H9 (cell line): ENCODE measurements around the gene FAT1. TPM values are rescaled to one million over a fixed set of nuclear protein-coding genes. Genes with fewer than 3 reads are reported as not detected.

Experiments
- DNase-seq: peaks from one replicate; pipeline ENCODE4 v3.0.0-alpha.2; 2017
- H2AFZ ChIP-seq: one replicate; pipeline ENCODE4 v1.6.1; 2013; ENCODE audit warnings: mild to moderate bottlenecking, low read length, control low read depth, moderate library complexity
- H2AK5ac ChIP-seq: 2 replicates; pipeline ENCODE4 v1.6.1; 2013; ENCODE audit warnings: low read length, control low read depth, mixed read lengths; ENCODE audit not compliant: insufficient read length
- H2BK120ac ChIP-seq: one replicate; pipeline ENCODE4 v1.6.1; 2013; ENCODE audit warnings: low read depth, mild to moderate bottlenecking, low read length, control low read depth, inconsistent platforms; ENCODE audit not compliant: poor library complexity, severe bottlenecking
- H2BK12ac ChIP-seq: 2 replicates; pipeline ENCODE4 v1.6.1; 2013; ENCODE audit warnings: low read length, control low read depth, mixed read lengths, low read depth; ENCODE audit not compliant: insufficient read length
- H2BK15ac ChIP-seq: 2 replicates; pipeline ENCODE4 v1.6.1; 2013; ENCODE audit warnings: low read depth, low read length, control low read depth
- H2BK20ac ChIP-seq: one replicate; pipeline ENCODE4 v1.6.1; 2013; ENCODE audit warnings: low read depth, mild to moderate bottlenecking, low read length, control low read depth, inconsistent platforms; ENCODE audit not compliant: poor library complexity, severe bottlenecking
- H2BK5ac ChIP-seq: 2 replicates; pipeline ENCODE4 v1.6.1; 2013; ENCODE audit warnings: low read length, control low read depth, mixed read lengths; ENCODE audit not compliant: insufficient read length
- H3K14ac ChIP-seq: 2 replicates; pipeline ENCODE4 v1.6.1; 2013; ENCODE audit warnings: low read length, control low read depth; ENCODE audit not compliant: insufficient read depth
- H3K18ac ChIP-seq: 2 replicates; pipeline ENCODE4 v1.6.1; 2013; ENCODE audit warnings: low read depth, mild to moderate bottlenecking, mixed read lengths, low read length, control low read depth; ENCODE audit not compliant: insufficient read length
- H3K23ac ChIP-seq: 2 replicates; pipeline ENCODE4 v1.6.1; 2013; ENCODE audit warnings: low read length, control low read depth, mixed read lengths, low read depth; ENCODE audit not compliant: insufficient read length
- H3K23me2 ChIP-seq: 2 replicates; pipeline ENCODE4 v1.6.1; 2013; ENCODE audit warnings: low read depth, mild to moderate bottlenecking, mixed read lengths, low read length, control low read depth; ENCODE audit not compliant: insufficient read length, poor library complexity, severe bottlenecking
- H3K27ac ChIP-seq: 2 replicates; pipeline ENCODE4 v1.5.1; 2013; ENCODE audit warnings: low read length, control low read depth, mixed read lengths, low read depth; ENCODE audit not compliant: insufficient read length
- H3K27me3 ChIP-seq: 2 replicates; pipeline ENCODE4 v1.6.1; 2013; ENCODE audit warnings: low read length, control low read depth, inconsistent platforms; ENCODE audit not compliant: insufficient read depth
- H3K4ac ChIP-seq: 2 replicates; pipeline ENCODE4 v1.6.1; 2013; ENCODE audit warnings: low read depth, mild to moderate bottlenecking, control low read depth, inconsistent platforms, low read length, moderate library complexity
- H3K4me1 ChIP-seq: 2 replicates; pipeline ENCODE4 v1.6.1; 2013; ENCODE audit warnings: low read length, control low read depth, inconsistent platforms; ENCODE audit not compliant: insufficient read depth
- H3K4me2 ChIP-seq: 2 replicates; pipeline ENCODE4 v1.6.1; 2013; ENCODE audit warnings: low read length, control low read depth, mixed read lengths; ENCODE audit not compliant: insufficient read length, insufficient read depth
- H3K56ac ChIP-seq: 2 replicates; pipeline ENCODE4 v1.6.1; 2013; ENCODE audit warnings: low read depth, mild to moderate bottlenecking, mixed read lengths, low read length, control low read depth; ENCODE audit not compliant: insufficient read length
- H3K79me1 ChIP-seq: 2 replicates; pipeline ENCODE4 v1.6.1; 2013; ENCODE audit warnings: low read depth, mild to moderate bottlenecking, moderate library complexity, low read length, control low read depth, inconsistent platforms; ENCODE audit not compliant: insufficient read depth, poor library complexity, severe bottlenecking
- H3K79me2 ChIP-seq: 2 replicates; pipeline ENCODE4 v1.6.1; 2013; ENCODE audit warnings: low read length, control low read depth, inconsistent platforms; ENCODE audit not compliant: insufficient read depth
- H3K9ac ChIP-seq: 2 replicates; pipeline ENCODE4 v1.6.1; 2013; ENCODE audit warnings: low read length, control low read depth, mixed read lengths; ENCODE audit not compliant: insufficient read length; ENCODE audit errors: extremely low read depth
- H3K9me3 ChIP-seq: one replicate; pipeline ENCODE4 v1.6.1; 2013; ENCODE audit warnings: low read depth, low read length, inconsistent platforms; ENCODE audit not compliant: control insufficient read depth
- H3T11ph ChIP-seq: one replicate; pipeline ENCODE4 v1.6.1; 2013; ENCODE audit warnings: mild to moderate bottlenecking, low read length, control low read depth, inconsistent platforms
- H4K20me1 ChIP-seq: one replicate; pipeline ENCODE4 v1.6.1; 2013; ENCODE audit not compliant: control insufficient read depth, insufficient read length, insufficient read depth
- H4K5ac ChIP-seq: 2 replicates; pipeline ENCODE4 v1.6.1; 2013; ENCODE audit warnings: low read depth, mild to moderate bottlenecking, mixed read lengths, low read length, control low read depth; ENCODE audit not compliant: insufficient read length
- H4K8ac ChIP-seq: replicated peaks from 2 replicates; pipeline ENCODE4 v1.6.1; 2013; ENCODE audit warnings: low read length, control low read depth, mixed read lengths, low read depth; ENCODE audit not compliant: insufficient read length
- H4K91ac ChIP-seq: 2 replicates; pipeline ENCODE4 v1.6.1; 2013; ENCODE audit warnings: low read depth, mild to moderate bottlenecking, moderate library complexity, mixed read lengths, low read length, control low read depth; ENCODE audit not compliant: insufficient read length
- H3K27ac Mint-ChIP-seq, 3 experiments: 2 replicates in 2 of 3; 3 replicates in 1 of 3; pipeline ENCODE4 v1.8.0; 2020 to 2021; ENCODE audit warnings: mixed read lengths in 3 of 3, mild to moderate bottlenecking in 1 of 3, moderate library complexity in 1 of 3
- H3K27me3 Mint-ChIP-seq: 2 replicates; pipeline ENCODE4 v1.8.0; 2021; ENCODE audit warnings: low read depth, mild to moderate bottlenecking, moderate library complexity, mixed read lengths
- H3K36me3 Mint-ChIP-seq, 3 experiments: 2 replicates in 2 of 3; 3 replicates in 1 of 3; pipeline ENCODE4 v1.8.0; 2020 to 2021; ENCODE audit warnings: low read depth in 3 of 3, mixed read lengths in 3 of 3; ENCODE audit not compliant: insufficient read depth in 1 of 3
- H3K4me1 Mint-ChIP-seq, 2 experiments: 2 replicates each; pipeline ENCODE4 v1.8.0; 2020; ENCODE audit warnings: mixed read lengths in 2 of 2
- H3K4me3 Mint-ChIP-seq, 2 experiments: 2 replicates in 1 of 2; 3 replicates in 1 of 2; pipeline ENCODE4 v1.8.0; 2020 to 2021; ENCODE audit warnings: mild to moderate bottlenecking in 2 of 2, mixed read lengths in 2 of 2, moderate library complexity in 1 of 2
- H3K9me3 Mint-ChIP-seq, 2 experiments: 2 replicates in 1 of 2; 3 replicates in 1 of 2; pipeline ENCODE4 v1.8.0; 2020; ENCODE audit warnings: mild to moderate bottlenecking in 2 of 2, mixed read lengths in 2 of 2, moderate library complexity in 1 of 2
- CTCF ChIP-seq: fragments of 200-600 bp; sonication (generic); conservative IDR thresholded peaks from 3 replicates; pipeline ENCODE4 v1.8.0; 2021; ENCODE audit warnings: antibody characterized with exemption, mild to moderate bottlenecking
- WGBS: extraction: QIAGEN DNeasy Blood & Tissue Kit; methylation state at CpG from one replicate; pipeline ENCODE4 v1.1.7; 2013; ENCODE audit warnings: missing lambda C conversion rate, low lambda C conversion rate, mixed read lengths; ENCODE audit not compliant: insufficient read length; ENCODE audit errors: extremely low coverage; 5-methylcytosine and 5-hydroxymethylcytosine counted together
- total RNA-seq: library from RNA; stranded (reverse); gene quantifications from 2 replicates; pipeline ENCODE4 v1.2.1, GENCODE V29; 2021

Gene FAT1
- total RNA-seq, 1 experiment from 2014 or later: 173 TPM

GRCh38 chr4:186736466-186736865, 12.8 kb upstream of the FAT1 start:
- no peak overlapping the region for H3K27ac ChIP-seq
- H3K27ac Mint-ChIP-seq: no peak overlapping the region

More at GRCh38 chr4:186736466-186736865, 12.8 kb upstream of the FAT1 start:
- Histone ChIP-seq H4K91ac (no peak overlapping the region), H3K4me2 (no peak overlapping the region), H3K23ac (no peak overlapping the region), H3K9me3 (no peaks in the 10 kb centered on the region), H3K27me3 (no peaks in the 10 kb centered on the region), H3K14ac (no peak overlapping the region), H2BK120ac (no peak overlapping the region), H4K8ac (no peak overlapping the region), H3K4ac (no peak overlapping the region), H4K5ac (no peak overlapping the region), H3K79me2 (no peaks in the 10 kb centered on the region), H3K56ac (no peak overlapping the region), H3K79me1 (no peaks in the 10 kb centered on the region), H2AK5ac (no peak overlapping the region), H2BK12ac (no peak overlapping the region), H3K23me2 (no peaks in the 10 kb centered on the region), H2AFZ (no peak overlapping the region), H4K20me1 (no peaks in the 10 kb centered on the region), H3K18ac (no peak overlapping the region), H3K9ac (no peak overlapping the region), H3T11ph (no peak overlapping the region), H2BK20ac (no peak overlapping the region), H2BK5ac (no peak overlapping the region), H3K4me1 (no peaks in the 10 kb centered on the region), H2BK15ac (no peak overlapping the region)
- no CpG with 5 or more reads among the region's 6 CpGs for WGBS
- no peak overlapping the region for H3K4me3 Mint-ChIP-seq
- TF ChIP-seq CTCF: no peak
- no peak for DNase-seq
- H3K27me3 Mint-ChIP-seq: no peaks in the 10 kb centered on the region
- no peaks in the 10 kb centered on the region for H3K9me3 Mint-ChIP-seq
- H3K4me1 Mint-ChIP-seq: peaks cover 3 to 7% of the 10 kb centered on the region in 2 experiments; a peak in 1 of 4 replicates
- H3K36me3 Mint-ChIP-seq: no peaks in the 10 kb centered on the region
